NCI-H146 treated with DMSO at 0.1 percent for 48 hours (cell line): Measurements from ENCODE around the gene MED26.
"Not testable (repeated sequence)": the region's sequence is repeated elsewhere in the genome, so short reads cannot be mapped to it uniquely, and the experiment has no call there.

Source experiments
- DNase-seq: peaks from one replicate; lab custom pipeline; 2025; ENCODE audit not compliant: unreplicated experiment; lab: John Stamatoyannopoulos, UW

The MED26 gene

GRCh38 chr19:16628183-16628983, at the start of gene MED26:
Gene MED26 (minus strand): TSS chr19:16628204. CDS start chr19:16627943, 261 bp downstream.
- DNase-seq, result peak; percentile 83

DNA sequence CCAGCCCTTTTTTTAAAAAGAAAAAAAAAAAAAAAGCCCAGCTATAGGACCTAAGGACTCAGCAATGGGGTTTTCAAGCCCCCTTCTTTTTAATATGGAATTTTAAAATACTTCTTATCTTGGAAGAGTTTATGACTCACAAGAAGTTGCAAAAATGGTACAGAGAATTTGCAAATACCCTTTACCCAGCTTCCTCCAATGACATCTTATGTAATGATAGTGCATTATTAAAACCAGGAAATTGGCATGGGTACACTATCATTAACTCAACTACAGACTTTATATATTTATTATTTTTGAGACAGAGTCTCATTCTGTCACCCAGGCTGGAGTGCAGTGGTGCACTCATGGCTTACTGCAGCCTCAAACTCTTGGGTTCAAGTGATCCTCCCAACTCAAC, 49.1 kb upstream of the MED26 start:
- DNase-seq, result no peak

DNA sequence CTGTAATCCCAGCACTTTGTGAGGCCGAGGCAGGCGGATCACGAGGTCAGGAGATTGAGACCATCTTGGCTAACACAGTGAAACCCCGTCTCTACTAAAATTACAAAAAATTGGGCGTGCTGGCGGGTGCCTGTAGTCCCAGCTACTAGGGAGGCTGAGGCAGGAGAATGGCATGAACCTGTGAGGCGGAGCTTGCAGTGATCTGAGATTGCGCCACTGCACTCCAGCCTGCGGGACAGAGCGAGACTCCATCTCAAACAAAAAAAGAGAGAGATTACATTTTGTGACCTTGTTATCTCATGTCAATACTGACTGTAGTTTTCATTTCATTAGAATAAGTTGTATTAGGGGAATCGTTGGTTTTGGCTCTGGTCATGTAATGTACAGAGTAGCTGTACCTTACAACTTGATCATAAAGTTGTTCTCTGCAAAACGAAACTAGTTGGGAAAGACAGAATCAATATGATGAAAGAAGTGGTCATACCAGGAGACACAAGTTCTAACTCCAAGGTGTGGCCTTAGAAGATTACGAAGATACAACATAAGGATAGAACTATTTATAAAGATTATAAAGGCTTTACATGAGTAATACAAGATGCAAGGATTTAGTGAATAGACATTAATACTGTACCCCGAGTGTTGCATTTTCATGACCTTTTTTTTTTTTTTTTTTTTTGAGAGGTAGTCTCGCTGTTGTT, 48.2 kb upstream of the MED26 start:
- no peak for DNase-seq

DNA sequence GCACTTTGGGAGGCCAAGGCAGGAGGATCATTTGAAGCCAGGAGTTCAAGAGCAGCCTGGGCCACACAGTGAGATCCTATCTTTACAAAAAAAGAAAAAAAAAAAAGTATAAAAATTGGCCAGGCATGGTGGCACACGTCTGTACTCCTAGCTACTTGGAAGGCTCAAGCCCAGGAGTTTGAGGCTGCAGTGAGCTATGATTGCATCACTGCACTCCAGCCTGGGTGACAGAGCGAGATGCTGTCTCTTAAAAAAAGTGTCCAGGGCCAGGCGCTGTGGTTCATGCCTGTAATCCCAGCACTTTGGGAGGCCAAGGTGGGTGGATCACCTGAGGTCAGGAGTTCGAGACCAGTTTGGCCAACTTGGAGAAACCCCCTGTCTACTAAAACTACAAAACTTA, 45.8 kb upstream of the MED26 start:
- DNase-seq, result not testable (repeated sequence)

DNA sequence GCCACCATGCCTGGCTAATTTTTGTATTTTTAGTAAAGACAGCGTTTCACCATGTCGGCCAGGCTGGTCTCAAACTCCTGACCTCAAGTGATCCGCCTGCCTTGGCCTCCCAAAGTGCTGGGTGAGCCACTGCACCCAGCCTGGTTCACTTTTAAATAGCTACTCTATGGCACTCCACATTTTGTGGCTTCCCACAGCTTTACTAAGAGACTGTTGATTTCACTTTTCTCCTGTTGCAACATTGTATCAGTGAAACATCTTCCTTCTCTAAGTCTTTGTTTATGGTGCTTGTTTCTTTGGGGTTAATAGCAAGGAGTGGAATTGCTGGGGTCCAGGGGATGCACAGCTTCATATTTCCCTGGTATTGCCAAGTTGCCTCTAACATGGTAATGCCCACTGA, 45.2 kb upstream of the MED26 start:
- DNase-seq, result no peak

GRCh38 chr19:16671652-16672274, 43.8 kb upstream of the MED26 start:
- DNase-seq, result no peak

- no peak for DNase-seq
These were observed 42.3 kb upstream of the MED26 start for GRCh38 chr19:16670291-16670690.

GRCh38 chr19:16668702-16669101, 40.7 kb upstream of the MED26 start:
- DNase-seq, result not testable (repeated sequence)

DNA sequence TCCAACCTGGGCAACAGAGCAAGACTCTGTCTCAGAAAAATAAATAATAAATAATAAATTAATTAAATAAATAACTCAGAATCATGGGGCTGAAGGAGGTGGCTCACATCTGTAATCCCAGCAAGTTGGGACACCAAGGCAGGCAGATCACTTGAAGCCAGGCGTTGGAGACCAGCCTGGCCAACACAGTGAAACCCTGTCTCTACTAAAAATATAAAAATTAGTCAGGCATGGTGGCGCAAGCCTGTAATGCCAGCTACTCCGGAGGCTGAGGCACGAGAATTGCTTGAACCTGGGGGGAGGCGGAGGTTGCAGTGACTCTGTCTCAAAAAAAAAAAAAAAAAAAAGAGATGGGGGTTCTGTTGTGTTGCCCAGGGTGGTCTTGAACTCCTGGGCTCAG, 40.2 kb upstream of the MED26 start:
- DNase-seq, result no peak

GRCh38 chr19:16661480-16662034, 33.6 kb upstream of the MED26 start:
- DNase-seq, result no peak

DNA sequence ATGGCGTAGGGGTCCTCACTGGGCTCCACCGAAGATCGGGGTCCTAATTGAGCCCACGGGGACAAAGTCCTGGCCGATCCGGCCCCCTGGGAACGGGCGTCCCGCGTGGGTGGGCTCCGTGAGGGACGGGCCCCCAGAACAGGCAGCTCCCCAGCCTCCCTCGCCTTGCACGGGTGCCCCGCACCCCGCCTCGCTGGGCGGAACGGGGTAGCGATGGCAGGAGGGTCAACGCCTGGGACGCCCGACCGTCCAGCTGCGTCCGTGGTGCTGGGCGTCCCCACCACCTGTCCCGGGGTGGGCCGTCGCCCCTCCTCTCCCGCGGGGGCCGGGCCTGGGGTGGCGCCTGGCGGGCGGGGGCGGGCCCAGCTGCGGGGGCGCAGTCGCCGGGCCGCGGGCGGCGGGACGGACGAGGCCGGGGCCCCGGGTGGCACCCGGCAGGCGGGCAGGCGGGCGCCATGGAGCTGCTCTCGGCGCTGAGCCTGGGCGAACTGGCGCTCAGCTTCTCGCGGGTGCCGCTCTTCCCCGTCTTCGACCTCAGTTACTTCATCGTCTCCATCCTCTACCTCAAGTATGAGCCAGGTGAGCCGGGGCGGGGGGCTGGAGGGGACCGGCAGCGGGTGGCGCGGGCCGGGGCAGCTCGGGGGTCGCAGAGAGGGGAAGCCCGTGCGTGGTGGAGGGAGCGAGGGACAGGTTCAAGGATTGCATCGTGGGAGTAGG, 32.9 kb upstream of the MED26 start, which contains the start of gene TMEM38A:
Gene TMEM38A (plus strand): TSS at position 377 of the 717 bp plus-strand sequence. CDS start 79 bp downstream, at position 456.
- peak; percentile 24 for DNase-seq

DNA sequence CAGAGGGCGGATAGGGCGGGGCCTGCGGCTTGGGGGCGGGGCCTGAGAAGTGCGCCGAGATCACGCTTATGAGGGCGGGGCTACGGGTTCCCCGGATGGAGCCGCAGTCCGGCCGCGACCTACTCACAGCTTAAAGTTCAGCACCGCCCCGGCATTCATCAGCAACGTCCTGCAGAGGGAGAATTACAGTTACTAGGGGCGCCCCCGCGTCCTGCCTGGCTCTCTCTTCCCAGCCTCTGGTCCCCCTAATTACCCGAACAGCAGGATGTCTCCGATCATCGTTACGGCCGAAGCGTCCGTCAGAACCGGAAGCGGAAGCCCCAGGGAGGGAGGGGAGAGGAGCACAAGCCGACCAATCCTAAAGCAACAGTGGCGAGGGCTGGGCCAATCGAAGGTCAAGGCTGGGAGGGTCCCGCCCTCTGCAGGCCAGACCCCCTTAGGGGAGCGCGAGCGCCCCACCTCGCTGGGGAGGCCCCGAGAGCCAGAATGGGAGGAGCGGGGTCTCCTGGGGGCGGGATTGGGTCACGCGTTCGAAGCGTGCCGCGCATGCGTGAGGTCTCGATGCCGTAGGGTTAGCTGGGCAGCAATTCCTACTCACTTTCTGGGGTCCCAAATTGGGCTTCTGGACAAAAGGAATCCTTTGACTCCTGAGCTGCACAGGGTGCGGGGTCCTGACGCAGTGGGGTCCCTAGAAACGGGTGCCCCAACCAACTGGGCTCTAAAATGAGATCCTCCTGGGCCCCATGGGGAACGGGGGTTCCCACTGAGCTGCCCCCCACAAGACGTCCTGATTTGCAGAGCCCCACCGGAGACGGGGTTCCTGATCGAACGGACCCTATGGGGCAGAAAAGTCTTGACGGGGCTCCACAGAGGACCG, 32.1 kb upstream of the MED26 start, which contains the start of gene SMIM7:
Gene SMIM7 (minus strand): TSS at position 313 of the 877 bp plus-strand sequence. CDS start 34 bp downstream, at position 279.
- peak; percentile 98 for DNase-seq

DNA sequence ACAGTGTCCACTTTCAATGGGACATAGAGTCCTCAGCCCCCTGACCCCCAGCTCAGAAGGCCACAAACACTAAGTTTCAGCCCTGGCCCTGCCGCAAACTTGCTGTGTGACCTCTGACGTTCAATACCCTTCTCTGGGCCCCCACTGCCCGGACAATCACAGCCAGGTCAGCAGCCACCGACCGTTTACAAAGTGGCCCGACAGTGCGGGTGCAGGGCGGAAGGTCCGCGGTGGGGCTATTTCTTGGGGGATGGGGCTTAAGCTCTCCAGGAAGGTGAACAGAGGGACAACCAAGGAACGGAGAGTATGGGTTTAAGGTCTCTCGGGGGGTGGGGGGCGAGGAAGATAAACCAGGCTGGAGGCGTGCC, 31.4 kb upstream of the MED26 start:
- DNase-seq, result no peak

DNA sequence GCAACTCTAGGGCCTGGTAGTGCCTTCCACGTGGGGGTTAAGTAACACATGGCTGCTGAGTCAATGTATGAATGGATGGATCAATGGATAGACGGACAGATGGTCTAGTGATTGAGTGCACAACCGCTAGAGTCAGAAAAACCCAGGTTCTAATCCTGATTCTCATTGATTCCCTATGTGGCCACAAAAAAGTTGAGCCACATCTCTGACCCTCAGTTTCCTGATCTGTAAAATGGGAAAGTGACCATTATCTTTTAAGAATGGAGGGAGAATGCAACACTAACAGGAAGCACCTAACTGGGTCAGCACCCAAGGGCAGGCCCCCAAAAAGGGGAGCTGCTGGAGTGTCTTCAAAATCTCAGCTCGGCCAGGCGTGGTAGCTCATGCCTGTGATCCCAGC, 29.4 kb upstream of the MED26 start:
- DNase-seq, result no peak

DNA sequence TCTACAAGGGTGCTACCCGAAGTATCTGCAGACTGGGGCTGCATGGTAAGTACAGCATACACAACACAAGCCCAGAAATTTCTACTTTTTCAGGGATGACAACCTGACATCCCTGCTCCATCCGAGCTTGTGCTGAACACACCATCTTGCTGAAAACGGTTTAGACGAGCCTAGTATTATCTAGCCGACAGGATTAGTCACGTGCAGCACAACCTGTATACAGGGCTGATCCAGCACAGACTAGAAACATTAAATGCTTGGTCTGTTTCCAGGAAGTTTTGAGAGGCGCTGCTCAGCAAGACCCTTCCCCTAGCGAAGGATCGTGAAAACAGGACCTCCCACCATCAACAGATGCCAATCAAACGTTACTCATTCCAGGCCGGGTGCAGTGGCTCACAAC, 27.7 kb upstream of the MED26 start:
- DNase-seq, result no peak

DNA sequence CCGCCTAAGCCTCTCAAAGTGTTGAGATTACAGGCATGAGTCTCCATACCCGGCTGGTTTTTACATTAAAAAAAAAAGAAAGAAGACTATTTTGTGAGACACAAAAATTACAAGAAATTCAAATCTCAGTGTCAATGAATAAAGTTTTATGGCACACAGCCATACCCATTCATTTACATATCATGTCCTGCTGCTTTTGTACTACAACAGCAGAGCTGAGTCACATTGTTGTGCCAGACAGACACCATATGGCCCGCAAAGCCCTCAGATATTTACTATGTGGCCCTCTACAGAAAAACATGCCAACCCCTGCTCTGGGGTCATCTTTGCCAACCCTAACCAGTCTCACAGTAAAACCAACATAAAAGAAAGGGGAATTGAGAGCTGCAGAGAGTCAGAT, 26.6 kb upstream of the MED26 start:
- no peak for DNase-seq

GRCh38 chr19:16654140-16654539, 26.1 kb upstream of the MED26 start:
- no peak for DNase-seq

- no peak for DNase-seq
These were observed 24.9 kb upstream of the MED26 start for GRCh38 chr19:16652854-16653253.

DNA sequence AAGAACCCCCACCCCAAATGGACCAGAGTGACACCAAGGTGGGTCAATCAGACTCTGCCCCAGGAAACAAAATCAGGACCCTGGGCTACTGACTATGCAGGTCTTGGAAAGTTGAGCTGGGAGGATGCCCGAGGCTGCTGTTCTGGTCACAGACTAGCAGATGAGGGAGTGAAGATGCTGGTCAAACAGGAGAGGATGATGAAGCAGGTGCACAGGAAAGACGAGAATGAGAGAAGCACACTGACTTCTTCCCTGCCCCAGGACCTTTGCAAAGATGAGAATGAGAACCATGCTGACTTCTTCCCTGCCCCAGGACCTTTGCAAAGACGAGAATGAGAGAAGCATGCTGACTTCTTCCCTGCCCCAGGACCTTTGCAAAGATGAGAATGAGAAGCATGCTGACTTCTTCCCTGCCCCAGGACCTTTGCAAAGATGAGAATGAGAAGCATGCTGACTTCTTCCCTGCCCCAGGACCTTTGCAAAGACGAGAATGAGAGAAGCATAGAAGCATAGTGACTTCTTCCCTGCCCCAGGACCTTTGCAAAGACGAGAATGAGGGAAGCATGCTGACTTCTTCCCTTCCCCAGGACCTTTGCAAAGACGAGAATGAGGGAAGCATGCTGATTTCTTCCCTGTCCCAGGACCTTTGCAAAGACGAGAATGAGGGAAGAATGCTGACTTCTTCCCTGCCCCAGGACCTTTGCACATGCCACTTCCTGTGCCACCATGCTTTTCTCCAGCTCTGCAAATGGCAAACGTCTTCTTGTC, 23.6 kb upstream of the MED26 start:
- DNase-seq, result not testable (repeated sequence)
